AG04450 (cell line): Measurements from ENCODE around the gene PRR14. TPM values are rescaled to one million over a fixed set of nuclear protein-coding genes. Genes with fewer than 3 reads are reported as not detected.

Experiments used
- CTCF ChIA-PET: fragments of 300-600, 350-600 bp; formaldehyde crosslinking; extraction: SDS; loops from one replicate; lab custom pipeline; 2022; ENCODE audit warnings: antibody characterized with exemption, inconsistent platforms; lab: Charles Lee
- POLR2A ChIA-PET: fragments of 350-600 bp; formaldehyde crosslinking; extraction: SDS; loops from one replicate; lab custom pipeline; 2021; ENCODE audit warnings: antibody characterized with exemption, inconsistent platforms; lab: Yijun Ruan, JAX
- DNase-seq: peaks from one replicate; pipeline ENCODE4 v3.0.0-alpha.2; 2011; ENCODE audit warnings: low read depth, low spot score
- H3K27ac ChIP-seq: one replicate; pipeline ENCODE4 v1.5.1; 2012; ENCODE audit warnings: low read depth, low read length, control low read depth
- H3K27me3 ChIP-seq: one replicate; pipeline ENCODE4 v1.6.0; 2012; ENCODE audit warnings: low read length; ENCODE audit not compliant: control insufficient read depth, insufficient read depth
- H3K4me3 ChIP-seq: 2 replicates; pipeline ENCODE4 v1.5.1; 2011; ENCODE audit warnings: mild to moderate bottlenecking, low read depth, low read length, control low read depth
- H3K9me3 ChIP-seq: 2 replicates; pipeline ENCODE4 v1.5.1; 2012; ENCODE audit warnings: low read length; ENCODE audit not compliant: control insufficient read depth, insufficient read depth
- CTCF ChIP-seq: IDR thresholded peaks from 2 replicates; pipeline ENCODE4 v1.5.1; 2011; ENCODE audit warnings: low read depth, low read length, control low read depth, inconsistent platforms
- polyA plus RNA-seq: library from polyadenylated mRNA; depleted of rRNA; stranded (reverse); fragments of >200 nt; gene quantifications from 2 replicates; pipeline ENCODE4 v1.2.3, GENCODE V29; 2011; rRNA removed
- small RNA-seq: library from RNA; depleted of rRNA; stranded (forward); fragments of <200 nt; gene quantifications from one replicate; pipeline ENCODE3, GENCODE V24; 2012; ENCODE audit warnings: low read depth; ENCODE audit not compliant: insufficient read length

PRR14 gene
- polyA plus RNA-seq, 1 experiment: 4.9 TPM

DNA sequence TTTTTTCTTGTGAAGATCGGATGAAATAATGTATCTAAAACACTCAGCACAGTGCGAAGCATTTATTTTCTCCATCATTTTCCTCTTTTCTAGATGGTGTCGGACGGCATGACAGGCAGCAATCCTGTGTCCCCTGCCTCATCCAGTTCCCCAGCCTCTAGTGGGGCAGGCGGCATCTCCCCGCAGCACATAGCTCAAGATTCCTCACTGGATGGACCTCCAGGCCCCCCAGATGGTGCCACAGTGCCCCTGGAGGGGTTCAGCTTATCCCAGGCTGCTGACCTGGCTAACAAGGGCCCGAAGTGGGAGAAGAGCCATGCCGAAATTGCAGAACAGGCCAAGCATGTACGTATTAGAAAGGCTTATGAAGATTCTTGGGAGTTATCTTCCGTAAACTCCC lies 53.2 kb downstream of the PRR14 start:
- TF ChIP-seq CTCF: no peak
- CTCF ChIA-PET: interaction anchor here (1.3 kb wide), 1 partner anchor 10 kb away, joined by 4 read pairs; no protein-coding TSS in a partner anchor

More for the DNA sequence above, 53.2 kb downstream of the PRR14 start:
- no peaks in the 10 kb centered on the region for H3K9me3 ChIP-seq
- H3K4me3 ChIP-seq: no peak overlapping the region
- DNase-seq: no peak
- H3K27ac ChIP-seq: no peak overlapping the region
- H3K27me3 ChIP-seq: no peaks in the 10 kb centered on the region
- POLR2A ChIA-PET: no interaction called here

Small RNA genes within 50 kb of the gene (small RNA-seq; reads per million reads assigned to genes)
- gene AC093249.1 (not detected), gene RNU6-1043P (not detected), gene RNU6-416P (not detected)

Other genes with a start within 250 kb of the PRR14 start
- gene ZNF771, start 243.4 kb upstream of the PRR14 start, polyA plus RNA-seq: 9.3 and 10.1 TPM in 2 replicates
- gene DCTPP1, start 220.9 kb upstream of the PRR14 start, polyA plus RNA-seq: 34.1 and 34.7 TPM in 2 replicates
- 41.2 and 47.1 TPM in 2 replicates for gene SEPHS2, start 205.1 kb upstream of the PRR14 start, polyA plus RNA-seq
- gene ITGAL, start 178.2 kb upstream of the PRR14 start, polyA plus RNA-seq: not detected in 2 replicates
- gene ZNF768, start 124.4 kb upstream of the PRR14 start, polyA plus RNA-seq: 9.8 and 14.5 TPM in 2 replicates
- gene ZNF747, start 116.1 kb upstream of the PRR14 start, polyA plus RNA-seq: 4.9 and 5.0 TPM in 2 replicates
- 2.5 and 3.2 TPM in 2 replicates for gene ZNF764, start 92.6 kb upstream of the PRR14 start, polyA plus RNA-seq
- gene ZNF688, start 79.2 kb upstream of the PRR14 start, polyA plus RNA-seq: 5.5 and 6.8 TPM in 2 replicates
- gene ZNF785, start 65.3 kb upstream of the PRR14 start, polyA plus RNA-seq: 4.7 and 6.6 TPM in 2 replicates
- gene ZNF689, start 40.6 kb upstream of the PRR14 start, polyA plus RNA-seq: 4.0 and 4.2 TPM in 2 replicates
- 5.0 and 9.0 TPM in 2 replicates for gene FBRS, start 7.5 kb downstream of the PRR14 start, polyA plus RNA-seq
- gene SRCAP, start 48.2 kb downstream of the PRR14 start, polyA plus RNA-seq: 3.1 and 5.8 TPM in 2 replicates
- gene PHKG2, start 97.5 kb downstream of the PRR14 start, polyA plus RNA-seq: 21.7 and 26.0 TPM in 2 replicates
- gene CFAP119, start 111.1 kb downstream of the PRR14 start, polyA plus RNA-seq: 2.6 and 3.1 TPM in 2 replicates
- gene RNF40, start 111.4 kb downstream of the PRR14 start, polyA plus RNA-seq: 66.8 and 75.5 TPM in 2 replicates
- gene ZNF629, start 136.2 kb downstream of the PRR14 start, polyA plus RNA-seq: 5.1 and 8.0 TPM in 2 replicates
- gene BCL7C, start 243.1 kb downstream of the PRR14 start, polyA plus RNA-seq: 27.7 and 27.8 TPM in 2 replicates
- gene CTF1, start 245.7 kb downstream of the PRR14 start, polyA plus RNA-seq: 10.1 and 12.5 TPM in 2 replicates